ENCODE results near the gene DNAJC21. TPM values are rescaled to one million over a fixed set of nuclear protein-coding genes. Genes with fewer than 3 reads are reported as not detected.
"Not testable (repeated sequence)": the region's sequence is repeated elsewhere in the genome, so short reads cannot be mapped to it uniquely, and the experiment has no call there.

The DNAJC21 gene
- polyA plus RNA-seq, 2 of the 4 experiments (the other 2 are of a cell fraction), result 31.1 to 36.5 TPM

DNA sequence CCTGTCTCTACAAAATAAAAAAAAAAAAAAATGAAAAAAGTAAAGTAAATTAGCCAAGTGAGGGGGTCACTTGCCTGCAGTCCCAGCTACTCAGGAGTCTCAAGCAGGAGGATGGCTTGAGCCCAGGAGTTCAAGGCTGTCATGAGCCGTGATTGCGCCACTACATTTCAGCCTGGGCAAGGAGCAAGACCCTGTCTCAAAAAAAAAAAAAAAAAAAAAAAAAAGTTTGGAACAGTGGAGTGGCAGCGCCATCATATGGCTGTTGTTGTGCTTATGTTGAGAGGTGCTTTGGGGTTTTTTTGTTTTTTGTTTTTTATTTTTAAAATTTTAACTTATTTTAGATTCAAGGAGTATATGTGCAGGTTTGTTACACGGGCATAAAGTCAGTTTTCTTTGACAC is 10.3 kb upstream of the DNAJC21 start:
- peak in 1 of 2 experiments; percentile 31 for DNase-seq (ENCODE audit: low read depth in 1 of 2, low spot score in 1 of 2)
- Histone ChIP-seq H3K4me2 (no peak overlapping the region), H3K9me3 (no peaks in the 10 kb centered on the region), H3K4me1 (peaks cover 41% of the 10 kb centered on the region), H3K27ac (no peak overlapping the region), H3K4me3 (no peak overlapping the region)
- ChIA-PET POLR2A (interaction anchor here (2.0 kb wide), 1 partner anchor 10 kb away, joined by 6 read pairs; the partner anchor contains the start of gene DNAJC21), CTCF (interaction anchor here (1.2 kb wide), 1 partner anchor 454 kb away, joined by 3 read pairs; no protein-coding TSS in a partner anchor)
- no peak for TF ChIP-seq GATA3 (IDR thresholded peaks at IDR 0.05; ENCODE audit: borderline replicate concordance)
- no peak for TF ChIP-seq RCOR1 (IDR thresholded peaks at IDR 0.05; ENCODE audit: low read depth, low read length)
- TF ChIP-seq CHD2 (IDR thresholded peaks at IDR 0.05; ENCODE audit: low read length, partially characterized antibody), result no peak
- no peak for TF ChIP-seq TFCP2L1 (CRISPR knock-in tag; IDR thresholded peaks at IDR 0.05)
- TF ChIP-seq, protein P1, sequence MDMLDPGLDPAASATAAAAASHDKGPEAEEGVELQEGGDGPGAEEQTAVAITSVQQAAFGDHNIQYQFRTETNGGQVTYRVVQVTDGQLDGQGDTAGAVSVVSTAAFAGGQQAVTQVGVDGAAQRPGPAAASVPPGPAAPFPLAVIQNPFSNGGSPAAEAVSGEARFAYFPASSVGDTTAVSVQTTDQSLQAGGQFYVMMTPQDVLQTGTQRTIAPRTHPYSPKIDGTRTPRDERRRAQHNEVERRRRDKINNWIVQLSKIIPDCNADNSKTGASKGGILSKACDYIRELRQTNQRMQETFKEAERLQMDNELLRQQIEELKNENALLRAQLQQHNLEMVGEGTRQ (IDR thresholded peaks at IDR 0.05), result no peak
- TF ChIP-seq CEBPB (IDR thresholded peaks at IDR 0.05), result peak in 1 of 2 experiments; percentile 39; a peak in 1 of 4 replicates
- TF ChIP-seq EHF (CRISPR knock-in tag; IDR thresholded peaks at IDR 0.05), result no peak
- no peak for TF ChIP-seq SREBF2 (IDR thresholded peaks at IDR 0.05)
- TF ChIP-seq TP53 (CRISPR knock-in tag; IDR thresholded peaks at IDR 0.05), result no peak
- TF ChIP-seq, protein P2, sequence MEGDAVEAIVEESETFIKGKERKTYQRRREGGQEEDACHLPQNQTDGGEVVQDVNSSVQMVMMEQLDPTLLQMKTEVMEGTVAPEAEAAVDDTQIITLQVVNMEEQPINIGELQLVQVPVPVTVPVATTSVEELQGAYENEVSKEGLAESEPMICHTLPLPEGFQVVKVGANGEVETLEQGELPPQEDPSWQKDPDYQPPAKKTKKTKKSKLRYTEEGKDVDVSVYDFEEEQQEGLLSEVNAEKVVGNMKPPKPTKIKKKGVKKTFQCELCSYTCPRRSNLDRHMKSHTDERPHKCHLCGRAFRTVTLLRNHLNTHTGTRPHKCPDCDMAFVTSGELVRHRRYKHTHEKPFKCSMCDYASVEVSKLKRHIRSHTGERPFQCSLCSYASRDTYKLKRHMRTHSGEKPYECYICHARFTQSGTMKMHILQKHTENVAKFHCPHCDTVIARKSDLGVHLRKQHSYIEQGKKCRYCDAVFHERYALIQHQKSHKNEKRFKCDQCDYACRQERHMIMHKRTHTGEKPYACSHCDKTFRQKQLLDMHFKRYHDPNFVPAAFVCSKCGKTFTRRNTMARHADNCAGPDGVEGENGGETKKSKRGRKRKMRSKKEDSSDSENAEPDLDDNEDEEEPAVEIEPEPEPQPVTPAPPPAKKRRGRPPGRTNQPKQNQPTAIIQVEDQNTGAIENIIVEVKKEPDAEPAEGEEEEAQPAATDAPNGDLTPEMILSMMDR (IDR thresholded peaks at IDR 0.05), result peak; percentile 27; the same call in 1 of the 3 replicates
- 0 out of 5 replicates have a peak, but pooled peaks of 1 of the 2 experiments have one; percentile 13 for TF ChIP-seq RAD21 (conservative IDR thresholded peaks at IDR 0.05 in 1 of 2, IDR thresholded peaks at IDR 0.05 in 1 of 2)
- TF ChIP-seq, protein P3, sequence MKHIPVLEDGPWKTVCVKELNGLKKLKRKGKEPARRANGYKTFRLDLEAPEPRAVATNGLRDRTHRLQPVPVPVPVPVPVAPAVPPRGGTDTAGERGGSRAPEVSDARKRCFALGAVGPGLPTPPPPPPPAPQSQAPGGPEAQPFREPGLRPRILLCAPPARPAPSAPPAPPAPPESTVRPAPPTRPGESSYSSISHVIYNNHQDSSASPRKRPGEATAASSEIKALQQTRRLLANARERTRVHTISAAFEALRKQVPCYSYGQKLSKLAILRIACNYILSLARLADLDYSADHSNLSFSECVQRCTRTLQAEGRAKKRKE (CRISPR knock-in tag; IDR thresholded peaks at IDR 0.05; ENCODE audit: low read depth), result no peak
- no peak for TF ChIP-seq SMC3 (IDR thresholded peaks at IDR 0.05)
- TF ChIP-seq, protein P4, sequence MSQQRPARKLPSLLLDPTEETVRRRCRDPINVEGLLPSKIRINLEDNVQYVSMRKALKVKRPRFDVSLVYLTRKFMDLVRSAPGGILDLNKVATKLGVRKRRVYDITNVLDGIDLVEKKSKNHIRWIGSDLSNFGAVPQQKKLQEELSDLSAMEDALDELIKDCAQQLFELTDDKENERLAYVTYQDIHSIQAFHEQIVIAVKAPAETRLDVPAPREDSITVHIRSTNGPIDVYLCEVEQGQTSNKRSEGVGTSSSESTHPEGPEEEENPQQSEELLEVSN (IDR thresholded peaks at IDR 0.05; ENCODE audit: borderline replicate concordance, low read depth), result no peak
- TF ChIP-seq POLR2AphosphoS2 (conservative IDR thresholded peaks at IDR 0.05; ENCODE audit: low read length), result no peak
- TF ChIP-seq, protein P5, sequence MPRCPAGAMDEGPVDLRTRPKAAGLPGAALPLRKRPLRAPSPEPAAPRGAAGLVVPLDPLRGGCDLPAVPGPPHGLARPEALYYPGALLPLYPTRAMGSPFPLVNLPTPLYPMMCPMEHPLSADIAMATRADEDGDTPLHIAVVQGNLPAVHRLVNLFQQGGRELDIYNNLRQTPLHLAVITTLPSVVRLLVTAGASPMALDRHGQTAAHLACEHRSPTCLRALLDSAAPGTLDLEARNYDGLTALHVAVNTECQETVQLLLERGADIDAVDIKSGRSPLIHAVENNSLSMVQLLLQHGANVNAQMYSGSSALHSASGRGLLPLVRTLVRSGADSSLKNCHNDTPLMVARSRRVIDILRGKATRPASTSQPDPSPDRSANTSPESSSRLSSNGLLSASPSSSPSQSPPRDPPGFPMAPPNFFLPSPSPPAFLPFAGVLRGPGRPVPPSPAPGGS (IDR thresholded peaks at IDR 0.05), result no peak
- no peak for TF ChIP-seq HOXB13 (CRISPR knock-in tag; IDR thresholded peaks at IDR 0.05; ENCODE audit: low read depth)
- no peak for TF ChIP-seq RFX5 (IDR thresholded peaks at IDR 0.05)
- no peak for TF ChIP-seq CBX8 (IDR thresholded peaks at IDR 0.05)
- TF ChIP-seq, protein P6, sequence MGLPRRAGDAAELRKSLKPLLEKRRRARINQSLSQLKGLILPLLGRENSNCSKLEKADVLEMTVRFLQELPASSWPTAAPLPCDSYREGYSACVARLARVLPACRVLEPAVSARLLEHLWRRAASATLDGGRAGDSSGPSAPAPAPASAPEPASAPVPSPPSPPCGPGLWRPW (IDR thresholded peaks at IDR 0.05), result no peak
- no peak for TF ChIP-seq JUN (IDR thresholded peaks at IDR 0.05)
- TF ChIP-seq RARB (CRISPR knock-in tag; IDR thresholded peaks at IDR 0.05), result no peak
- ATAC-seq, result no peak
- WGBS (ENCODE audit: missing lambda C conversion rate), result 78% methylated on average over 4 of the region's 4 CpGs
- FAIRE-seq, result no peak

DNA sequence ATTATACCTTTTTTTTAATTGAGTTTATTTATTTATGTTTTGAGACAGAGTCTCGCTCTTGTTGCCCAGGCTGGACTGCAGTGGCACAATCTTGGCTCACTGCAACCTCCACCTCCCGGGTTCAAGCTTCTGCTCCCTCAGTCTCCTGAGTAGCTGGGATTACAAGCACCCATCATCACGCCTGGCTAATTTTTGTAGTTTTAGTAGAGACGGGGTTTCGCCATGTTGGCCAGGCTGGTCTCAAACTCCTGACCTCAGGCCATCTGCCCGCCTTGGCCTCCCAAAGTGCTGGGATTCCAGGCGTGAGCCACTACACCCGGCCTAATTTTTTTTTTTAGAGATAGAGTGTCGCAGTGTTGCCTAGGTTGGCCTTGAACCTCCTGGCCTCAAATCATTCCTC is 6.1 kb upstream of the DNAJC21 start:
- Histone ChIP-seq H3K27ac (peak overlapping the region in 1 of 2 experiments; percentile 60; a peak in 2 of 6 replicates), H3K4me1 (peaks cover 27% of the 10 kb centered on the region), H3K4me2 (peak overlapping the region; percentile 44)
- DNase-seq (ENCODE audit: low read depth in 1 of 2, low spot score in 1 of 2); FAIRE-seq; H3K9me3 ChIP-seq; ATAC-seq; H3K4me3 ChIP-seq: not testable (repeated sequence)
- ChIA-PET CTCF (interaction anchor here (1.0 to 2.3 kb wide), 4 partner anchors 25 to 437 kb away, joined by 4 to 9 read pairs (median 6); no protein-coding TSS in a partner anchor), POLR2A (interaction anchor here (1.5 kb wide), 1 partner anchor 8 kb away, joined by 8 read pairs; the partner anchor contains the start of genes BRIX1 and RAD1)
- 78% methylated on average over 9 of the region's 9 CpGs for WGBS (ENCODE audit: missing lambda C conversion rate)
